GM18508 (cell line): ENCODE measurements around the gene CPXM1.

ENCODE experiments used
- ATAC-seq: cut with Tn5 transposase; IDR thresholded peaks from one replicate; pipeline ENCODE4 v1.9.1; 2021; ENCODE audit warnings: moderate number of reproducible peaks; ENCODE audit not compliant: insufficient read depth, unreplicated experiment

CPXM1 gene

GRCh38 chr20:2751878-2752566, 48.4 kb downstream of the CPXM1 start:
- ATAC-seq, result no peak

GRCh38 chr20:2751347-2751877, 49.0 kb downstream of the CPXM1 start:
- no peak for ATAC-seq

- no peak for ATAC-seq
These were observed 49.8 kb downstream of the CPXM1 start for GRCh38 chr20:2750491-2751251.

GRCh38 chr20:2749951-2750490, 50.4 kb downstream of the CPXM1 start:
- ATAC-seq, result no peak

GRCh38 chr20:2749343-2749950, 51.0 kb downstream of the CPXM1 start:
- ATAC-seq, result no peak

- ATAC-seq, result no peak
These were observed 51.7 kb downstream of the CPXM1 start for GRCh38 chr20:2748551-2749342.

- no peak for ATAC-seq
These were observed 52.7 kb downstream of the CPXM1 start for GRCh38 chr20:2747676-2748235.

- no peak for ATAC-seq
These were observed 53.7 kb downstream of the CPXM1 start for GRCh38 chr20:2746636-2747265.

GRCh38 chr20:2745936-2746635, 54.3 kb downstream of the CPXM1 start:
- ATAC-seq, result no peak

- no peak for ATAC-seq
These were observed 55.1 kb downstream of the CPXM1 start for GRCh38 chr20:2745060-2745910.
